KOPT-K1 (cell line): Measurements from ENCODE around the gene MOG.
A peak's percentile ranks its signal among the peaks of the same experiment; 100 is the strongest.

Experiments used
- H3K27ac ChIP-seq: fragments of 200-600 bp; sonication (generic); 2 replicates; pipeline ENCODE4 v1.5.1; 2016; ENCODE audit warnings: antibody characterized with exemption, mild to moderate bottlenecking, low read depth, low read length; ENCODE audit not compliant: poor library complexity, severe bottlenecking
- H3K36me3 ChIP-seq: fragments of 200-600 bp; sonication (generic); 2 replicates; pipeline ENCODE4 v1.5.1; 2017; ENCODE audit warnings: antibody characterized with exemption, mild to moderate bottlenecking, low read length, moderate library complexity; ENCODE audit not compliant: insufficient read depth
- H3K9me3 ChIP-seq: fragments of 200-600 bp; sonication (generic); 2 replicates; pipeline ENCODE4 v1.5.1; 2017; ENCODE audit warnings: antibody characterized with exemption, low read length, mild to moderate bottlenecking; ENCODE audit not compliant: insufficient read depth, poor library complexity, severe bottlenecking

Gene MOG

GRCh38 chr6:29631209-29631810 lies 25.6 kb upstream of the MOG start:
- Histone ChIP-seq H3K36me3 (no peaks in the 10 kb centered on the region), H3K27ac (no peak overlapping the region), H3K9me3 (no peaks in the 10 kb centered on the region)

- Histone ChIP-seq H3K36me3 (no peaks in the 10 kb centered on the region), H3K9me3 (no peaks in the 10 kb centered on the region), H3K27ac (peak overlapping the region; percentile 21)
Observed at GRCh38 chr6:29631860-29632731, 24.8 kb upstream of the MOG start.

GRCh38 chr6:29632789-29633533 lies 23.9 kb upstream of the MOG start, which contains the start of gene GABBR1:
TSS of gene GABBR1 (minus strand) at chr6:29633183. CDS start at chr6:29632385, 798 bp downstream.
- no peaks in the 10 kb centered on the region for H3K9me3 ChIP-seq
- H3K36me3 ChIP-seq, result no peaks in the 10 kb centered on the region
- peak within 1 kb of the TSS; percentile 21 for H3K27ac ChIP-seq

GRCh38 chr6:29633534-29633905 lies 23.4 kb upstream of the MOG start:
- Histone ChIP-seq H3K9me3 (no peaks in the 10 kb centered on the region), H3K27ac (no peak overlapping the region), H3K36me3 (no peaks in the 10 kb centered on the region)

GRCh38 chr6:29637247-29637646 lies 19.6 kb upstream of the MOG start:
- no peaks in the 10 kb centered on the region for H3K9me3 ChIP-seq
- H3K27ac ChIP-seq, result no peak overlapping the region
- no peaks in the 10 kb centered on the region for H3K36me3 ChIP-seq

- Histone ChIP-seq H3K9me3 (no peaks in the 10 kb centered on the region), H3K36me3 (no peaks in the 10 kb centered on the region), H3K27ac (no peak overlapping the region)
Observed at GRCh38 chr6:29641430-29642148, 15.3 kb upstream of the MOG start.

GRCh38 chr6:29647927-29648642 lies 8.8 kb upstream of the MOG start:
- H3K27ac ChIP-seq, result no peak overlapping the region
- H3K9me3 ChIP-seq, result no peaks in the 10 kb centered on the region
- no peaks in the 10 kb centered on the region for H3K36me3 ChIP-seq

GRCh38 chr6:29649701-29650673 lies 6.9 kb upstream of the MOG start:
- peak overlapping the region; percentile 62 for H3K27ac ChIP-seq
- no peaks in the 10 kb centered on the region for H3K36me3 ChIP-seq
- no peaks in the 10 kb centered on the region for H3K9me3 ChIP-seq

- H3K9me3 ChIP-seq, result no peaks in the 10 kb centered on the region
- no peaks in the 10 kb centered on the region for H3K36me3 ChIP-seq
- H3K27ac ChIP-seq, result no peak overlapping the region
Observed at GRCh38 chr6:29651413-29652197, 5.3 kb upstream of the MOG start.

GRCh38 chr6:29652198-29652584 lies 4.7 kb upstream of the MOG start:
- Histone ChIP-seq H3K9me3 (no peaks in the 10 kb centered on the region), H3K36me3 (no peaks in the 10 kb centered on the region), H3K27ac (no peak overlapping the region)

GRCh38 chr6:29653452-29654038 lies 3.3 kb upstream of the MOG start:
- H3K9me3 ChIP-seq, result no peaks in the 10 kb centered on the region
- H3K27ac ChIP-seq, result no peak overlapping the region
- no peaks in the 10 kb centered on the region for H3K36me3 ChIP-seq

GRCh38 chr6:29655658-29656057 lies 1.2 kb upstream of the MOG start:
- H3K36me3 ChIP-seq, result no peaks in the 10 kb centered on the region
- no peaks in the 10 kb centered on the region for H3K9me3 ChIP-seq
- no peak overlapping the region for H3K27ac ChIP-seq

GRCh38 chr6:29656157-29656556 lies 735 bp upstream of the MOG start:
- H3K36me3 ChIP-seq, result no peaks in the 10 kb centered on the region

More at GRCh38 chr6:29656157-29656556, 735 bp upstream of the MOG start:
- H3K9me3 ChIP-seq, result no peaks in the 10 kb centered on the region
- no peak overlapping the region for H3K27ac ChIP-seq
